ENCODE results near the gene KCNQ5.

KCNQ5 gene

GRCh38 chr6:72913797-72914196, 291.9 kb downstream of the KCNQ5 start:
- Histone ChIP-seq H3K9ac (ENCODE audit: low read length) (no peak overlapping the region), H3K4me2 (ENCODE audit: low read length) (no peak overlapping the region), H3K79me2 (ENCODE audit: low read length) (no peaks in the 10 kb centered on the region), H2AFZ (ENCODE audit: low read depth, low read length) (no peak overlapping the region), H3K9me3 (ENCODE audit: insufficient read depth, low read length) (no peaks in the 10 kb centered on the region), H3K27ac (ENCODE audit: low read length) (no peak overlapping the region), H3K27me3 (ENCODE audit: low read depth, low read length) (no peaks in the 10 kb centered on the region), H3K4me1 (ENCODE audit: low read length) (peaks cover 3% of the 10 kb centered on the region; the same call in 1 of the 2 replicates), H3K36me3 (replicated peaks; ENCODE audit: low read depth, low read length) (no peaks in the 10 kb centered on the region), H3K4me3 (ENCODE audit: low read length) (no peak overlapping the region), H4K20me1 (ENCODE audit: insufficient read depth, low read length) (no peaks in the 10 kb centered on the region)
- TF ChIP-seq CTCF (IDR thresholded peaks at IDR 0.05; ENCODE audit: low read depth, low read length) (no peak), EZH2phosphoT487 (IDR thresholded peaks at IDR 0.05; ENCODE audit: low read depth) (no peak)

- TF ChIP-seq EZH2phosphoT487 (IDR thresholded peaks at IDR 0.05; ENCODE audit: low read depth): no peak
- no peak for TF ChIP-seq CTCF (IDR thresholded peaks at IDR 0.05; ENCODE audit: low read depth, low read length)
- Histone ChIP-seq H4K20me1 (ENCODE audit: insufficient read depth, low read length) (no peaks in the 10 kb centered on the region), H3K27me3 (ENCODE audit: low read depth, low read length) (no peaks in the 10 kb centered on the region), H3K79me2 (ENCODE audit: low read length) (no peaks in the 10 kb centered on the region), H3K9me3 (ENCODE audit: insufficient read depth, low read length) (no peaks in the 10 kb centered on the region), H3K4me3 (ENCODE audit: low read length) (no peak overlapping the region), H3K4me2 (ENCODE audit: low read length) (no peak overlapping the region), H3K36me3 (replicated peaks; ENCODE audit: low read depth, low read length) (no peaks in the 10 kb centered on the region), H3K4me1 (ENCODE audit: low read length) (peaks cover 6% of the 10 kb centered on the region; the same call in 1 of the 2 replicates), H3K9ac (ENCODE audit: low read length) (no peak overlapping the region), H2AFZ (ENCODE audit: low read depth, low read length) (no peak overlapping the region), H3K27ac (ENCODE audit: low read length) (no peak overlapping the region)
Observed at GRCh38 chr6:72916298-72916697, 294.4 kb downstream of the KCNQ5 start.

DNA sequence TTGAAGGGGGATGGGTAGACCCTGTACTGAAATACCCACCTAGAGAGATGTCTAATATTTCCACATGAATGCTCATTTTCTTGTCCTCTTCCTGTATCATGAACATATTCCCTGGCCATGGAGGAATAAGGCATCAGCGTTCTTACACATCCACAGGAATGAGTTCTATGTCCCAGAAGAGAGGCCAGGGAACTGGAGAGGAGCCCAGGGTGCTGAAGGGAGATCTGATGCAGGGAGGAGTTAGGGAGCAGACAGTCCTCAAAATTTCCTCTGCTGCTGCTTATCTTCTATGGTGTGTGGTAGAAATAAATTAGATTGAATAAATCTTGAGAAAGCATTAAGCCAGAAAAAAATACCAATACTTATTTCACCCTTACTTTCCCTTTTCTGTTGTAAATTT, 295.0 kb downstream of the KCNQ5 start:
- Histone ChIP-seq H2AFZ (ENCODE audit: low read depth, low read length) (no peak overlapping the region), H3K36me3 (replicated peaks; ENCODE audit: low read depth, low read length) (no peaks in the 10 kb centered on the region), H3K9me3 (ENCODE audit: insufficient read depth, low read length) (no peaks in the 10 kb centered on the region), H3K27ac (ENCODE audit: low read length) (no peak overlapping the region), H3K27me3 (ENCODE audit: low read depth, low read length) (no peaks in the 10 kb centered on the region), H3K4me1 (ENCODE audit: low read length) (peaks cover 6% of the 10 kb centered on the region; the same call in 1 of the 2 replicates), H3K79me2 (ENCODE audit: low read length) (no peaks in the 10 kb centered on the region), H4K20me1 (ENCODE audit: insufficient read depth, low read length) (no peaks in the 10 kb centered on the region), H3K9ac (ENCODE audit: low read length) (no peak overlapping the region), H3K4me2 (ENCODE audit: low read length) (no peak overlapping the region), H3K4me3 (ENCODE audit: low read length) (no peak overlapping the region)
- no peak for TF ChIP-seq CTCF (IDR thresholded peaks at IDR 0.05; ENCODE audit: low read depth, low read length)

DNA sequence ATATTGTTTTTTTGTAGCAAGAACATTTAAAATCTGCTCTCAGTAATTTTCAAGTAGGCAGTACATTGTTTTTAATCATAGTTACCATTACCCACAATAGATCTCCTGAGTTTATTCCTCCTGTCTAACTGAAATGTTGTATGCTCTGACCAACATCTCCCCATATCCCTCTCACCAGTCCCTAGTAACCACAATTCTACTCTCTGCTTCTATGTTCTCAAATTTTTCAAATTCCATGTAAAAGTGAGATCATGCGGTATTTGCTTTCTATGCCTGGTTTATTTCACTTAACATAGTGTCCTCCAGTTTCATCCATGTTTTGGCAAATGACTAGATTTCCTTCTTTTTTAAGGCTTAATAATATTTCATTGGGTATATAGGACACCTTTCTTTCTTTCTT, 300.5 kb downstream of the KCNQ5 start:
- Histone ChIP-seq H2AFZ (ENCODE audit: low read depth, low read length) (no peak overlapping the region), H3K4me3 (ENCODE audit: low read length) (no peak overlapping the region), H3K79me2 (ENCODE audit: low read length) (no peaks in the 10 kb centered on the region)

More for the DNA sequence above, 300.5 kb downstream of the KCNQ5 start:
- no peaks in the 10 kb centered on the region for H3K27me3 ChIP-seq (ENCODE audit: low read depth, low read length)
- no peak for TF ChIP-seq CTCF (IDR thresholded peaks at IDR 0.05; ENCODE audit: low read depth, low read length)
- TF ChIP-seq EZH2phosphoT487 (IDR thresholded peaks at IDR 0.05; ENCODE audit: low read depth): no peak
- H3K4me1 ChIP-seq (ENCODE audit: low read length): peaks cover 6% of the 10 kb centered on the region; the same call in 1 of the 2 replicates
- no peaks in the 10 kb centered on the region for H4K20me1 ChIP-seq (ENCODE audit: insufficient read depth, low read length)
- H3K9ac ChIP-seq (ENCODE audit: low read length): no peak overlapping the region
- no peak overlapping the region for H3K27ac ChIP-seq (ENCODE audit: low read length)
- no peaks in the 10 kb centered on the region for H3K9me3 ChIP-seq (ENCODE audit: insufficient read depth, low read length)
- no peak overlapping the region for H3K4me2 ChIP-seq (ENCODE audit: low read length)
- no peaks in the 10 kb centered on the region for H3K36me3 ChIP-seq (replicated peaks; ENCODE audit: low read depth, low read length)
